PC-9 (cell line): ENCODE results near the gene SLC27A1. TPM values are rescaled to one million over a fixed set of nuclear protein-coding genes. Genes with fewer than 3 reads are reported as not detected.

ENCODE experiments used
- BruUV-seq: library from RNA; stranded (reverse); fragments of 400-500 nt; replicated peaks from 2 replicates; lab custom pipeline; 2021; lab: Mats Ljungman, UMichigan
- CTCF ChIA-PET: fragments of 300-600 bp; sonication (Branson Sonifier 250); formaldehyde crosslinking; loops from one replicate; lab custom pipeline; 2022; ENCODE audit warnings: antibody characterized with exemption; lab: Charles Lee
- POLR2A ChIA-PET: fragments of 300-600 bp; sonication (Branson Sonifier 250); formaldehyde crosslinking; loops from one replicate; lab custom pipeline; 2022; ENCODE audit warnings: antibody characterized with exemption; ENCODE audit not compliant: unreplicated experiment; lab: Charles Lee
- DNase-seq, 2 experiments: peaks; one replicate each; pipeline versions ENCODE4 v3.0.0 to v3.0.0-alpha.2; 2015 to 2022; ENCODE audit warnings: mixed read lengths in 1 of 2
- H2AFZ ChIP-seq: fragments of 200-600 bp; sonication (generic); 2 replicates; pipeline ENCODE4 v1.8.1; 2017; ENCODE audit warnings: antibody characterized with exemption
- H3F3A ChIP-seq: fragments of 200-600 bp; sonication (generic); 2 replicates; pipeline ENCODE4 v1.8.1; 2017; ENCODE audit warnings: antibody characterized with exemption, mild to moderate bottlenecking, low read depth; ENCODE audit not compliant: insufficient read depth
- H3K27ac ChIP-seq: fragments of 200-600 bp; sonication (generic); 2 replicates; pipeline ENCODE4 v1.6.1; 2016; ENCODE audit warnings: mixed run types
- H3K27me3 ChIP-seq: fragments of 200-600 bp; sonication (generic); 2 replicates; pipeline ENCODE4 v1.6.1; 2016; ENCODE audit warnings: low read depth, mixed run types; ENCODE audit not compliant: insufficient read depth
- H3K36me3 ChIP-seq: fragments of 200-600 bp; sonication (generic); 2 replicates; pipeline ENCODE4 v1.6.1; 2016; ENCODE audit warnings: low read depth, mixed run types
- H3K4me1 ChIP-seq: fragments of 200-600 bp; sonication (generic); replicated peaks from 2 replicates; pipeline ENCODE4 v1.6.1; 2016; ENCODE audit warnings: mixed run types; ENCODE audit not compliant: insufficient read depth
- H3K4me2 ChIP-seq: fragments of 200-600 bp; sonication (generic); 2 replicates; pipeline ENCODE4 v1.6.1; 2017; ENCODE audit warnings: mixed run types
- H3K4me3 ChIP-seq: fragments of 200-600 bp; sonication (generic); 2 replicates; pipeline ENCODE4 v1.6.1; 2016; ENCODE audit warnings: mixed run types
- H3K79me2 ChIP-seq: fragments of 200-600 bp; sonication (generic); 2 replicates; pipeline ENCODE4 v1.6.1; 2017; ENCODE audit warnings: low read depth, mixed run types
- H3K9me2 ChIP-seq: fragments of 200-600 bp; sonication (generic); 2 replicates; pipeline ENCODE4 v1.8.1; 2017; ENCODE audit warnings: mild to moderate bottlenecking; ENCODE audit not compliant: insufficient read depth
- H3K9me3 ChIP-seq: fragments of 200-600 bp; sonication (generic); 2 replicates; pipeline ENCODE4 v1.8.1; 2016; ENCODE audit warnings: low read depth; ENCODE audit not compliant: insufficient read depth
- H4K20me1 ChIP-seq: fragments of 200-600 bp; sonication (generic); 2 replicates; pipeline ENCODE4 v1.8.1; 2017; ENCODE audit not compliant: insufficient read depth
- CTCF ChIP-seq: fragments of 200-600 bp; sonication (generic); conservative IDR thresholded peaks from 2 replicates; pipeline ENCODE4 v1.6.1; 2017; ENCODE audit warnings: mixed run types, antibody characterized with exemption, mild to moderate bottlenecking, moderate library complexity
- EZH2 ChIP-seq: fragments of 200-600 bp; sonication (generic); IDR thresholded peaks from 2 replicates; pipeline ENCODE4 v1.8.0; 2017; ENCODE audit warnings: antibody characterized with exemption, low read depth
- intact Hi-C: fragments of 100-400 bp; cut with micrococcal nuclease; formaldehyde crosslinking; loops from one replicate; pipeline ENCODE4 v1.10.0; 2022; ENCODE audit not compliant: unreplicated experiment
- total RNA-seq: library from RNA; stranded (reverse); gene quantifications from 2 replicates; pipeline ENCODE4 v1.2.3, GENCODE V29; 2021

Gene SLC27A1
- total RNA-seq, 1 experiment from 2014 or later = 30.8 TPM

GRCh38 chr19:17527326-17527725, 57.0 kb downstream of the SLC27A1 start:
- H3K27ac ChIP-seq = no peak overlapping the region
- no peak for DNase-seq
- H3K4me2 ChIP-seq = no peak overlapping the region
- no peaks in the 10 kb centered on the region for H3K36me3 ChIP-seq
- H3K27me3 ChIP-seq = no peaks in the 10 kb centered on the region
- no TSS peak for BruUV-seq
- H3K9me3 ChIP-seq = no peaks in the 10 kb centered on the region
- H2AFZ ChIP-seq = no peak overlapping the region
- H3K4me1 ChIP-seq = no peaks in the 10 kb centered on the region
- TF ChIP-seq EZH2 (no peak), CTCF (no peak)
- no peak overlapping the region for H3K4me3 ChIP-seq
- no peaks in the 10 kb centered on the region for H3K79me2 ChIP-seq
- no peaks in the 10 kb centered on the region; the same call in 1 of the 2 replicates for H4K20me1 ChIP-seq
- H3F3A ChIP-seq = peaks cover 24% of the 10 kb centered on the region
- H3K9me2 ChIP-seq = no peaks in the 10 kb centered on the region
- CTCF ChIA-PET = no interaction called here
- POLR2A ChIA-PET = no interaction called here
- intact Hi-C loops = no loop called here

GRCh38 chr19:17528610-17529009, 58.3 kb downstream of the SLC27A1 start:
- ChIA-PET CTCF (no interaction called here), POLR2A (no interaction called here)
- intact Hi-C loops = no loop called here
- no peak overlapping the region for H2AFZ ChIP-seq
- H4K20me1 ChIP-seq = no peaks in the 10 kb centered on the region
- no peak for TF ChIP-seq EZH2
- no peak for TF ChIP-seq CTCF
- H3K9me2 ChIP-seq = no peaks in the 10 kb centered on the region
- no TSS peak for BruUV-seq
- H3K79me2 ChIP-seq = no peaks in the 10 kb centered on the region
- no peaks in the 10 kb centered on the region for H3K4me1 ChIP-seq
- peaks cover 16% of the 10 kb centered on the region for H3F3A ChIP-seq
- H3K27me3 ChIP-seq = no peaks in the 10 kb centered on the region
- H3K27ac ChIP-seq = no peak overlapping the region
- no peaks in the 10 kb centered on the region for H3K9me3 ChIP-seq
- no peak overlapping the region for H3K4me2 ChIP-seq
- no peak for DNase-seq
- no peaks in the 10 kb centered on the region for H3K36me3 ChIP-seq
- H3K4me3 ChIP-seq = no peak overlapping the region

- peaks cover 16% of the 10 kb centered on the region for H3F3A ChIP-seq
- no peaks in the 10 kb centered on the region for H3K79me2 ChIP-seq
- H3K9me2 ChIP-seq = no peaks in the 10 kb centered on the region
- no peaks in the 10 kb centered on the region for H3K27me3 ChIP-seq
- H3K27ac ChIP-seq = no peak overlapping the region
- H4K20me1 ChIP-seq = no peaks in the 10 kb centered on the region
- H3K4me3 ChIP-seq = no peak overlapping the region
- no TSS peak for BruUV-seq
- H3K9me3 ChIP-seq = no peaks in the 10 kb centered on the region
- TF ChIP-seq EZH2 = no peak
- TF ChIP-seq CTCF = no peak
- no peak overlapping the region for H3K4me2 ChIP-seq
- ChIA-PET CTCF (interaction anchor here (1.1 to 1.3 kb wide), 2 partner anchors 44 to 237 kb away, joined by 3 read pairs; no protein-coding TSS in a partner anchor), POLR2A (interaction anchor here (0.6 kb wide), 1 partner anchor 17 kb away, joined by 5 read pairs; no protein-coding TSS in a partner anchor)
- no peaks in the 10 kb centered on the region for H3K4me1 ChIP-seq
- intact Hi-C loops = no loop called here
- no peak for DNase-seq
- H3K36me3 ChIP-seq = no peaks in the 10 kb centered on the region
- no peak overlapping the region for H2AFZ ChIP-seq
Observed at GRCh38 chr19:17529239-17530158, 59.2 kb downstream of the SLC27A1 start.
